Measurements from ENCODE around the gene GP1BB. TPM values are rescaled to one million over a fixed set of nuclear protein-coding genes. Genes with fewer than 3 reads are reported as not detected.
"Not testable (repeated sequence)": the region's sequence is repeated elsewhere in the genome, so short reads cannot be mapped to it uniquely, and the experiment has no call there.

GP1BB gene
- total RNA-seq, 1 experiment from 2014 or later = not detected

- no TSS peak for BruUV-seq (replicated peaks)
- intact Hi-C loops (cut with micrococcal nuclease; ENCODE audit: unreplicated experiment) = no loop called here
- no peak for TF ChIP-seq CTCF (IDR thresholded peaks at IDR 0.05; ENCODE audit: unreplicated experiment)
- Mint-ChIP-seq H3K27ac (ENCODE audit: unreplicated experiment) (no peak overlapping the region), H3K4me3 (ENCODE audit: low read depth, unreplicated experiment) (no peak overlapping the region), H3K9me3 (ENCODE audit: low read depth, unreplicated experiment) (no peaks in the 10 kb centered on the region), H3K36me3 (ENCODE audit: insufficient read depth, unreplicated experiment) (no peaks in the 10 kb centered on the region), H3K27me3 (ENCODE audit: unreplicated experiment) (peaks cover 16% of the 10 kb centered on the region), H3K4me1 (ENCODE audit: low read depth, unreplicated experiment) (peaks cover 5% of the 10 kb centered on the region)
- no peak for DNase-seq
- CTCF ChIA-PET = no interaction called here
Measured at GRCh38 chr22:19696504-19697276, 26.6 kb upstream of the GP1BB start.

- H3K27ac Mint-ChIP-seq (ENCODE audit: unreplicated experiment); H3K9me3 Mint-ChIP-seq (ENCODE audit: low read depth, unreplicated experiment); intact Hi-C loops (cut with micrococcal nuclease; ENCODE audit: unreplicated experiment); H3K36me3 Mint-ChIP-seq (ENCODE audit: insufficient read depth, unreplicated experiment); H3K4me1 Mint-ChIP-seq (ENCODE audit: low read depth, unreplicated experiment); BruUV-seq (replicated peaks); DNase-seq; H3K4me3 Mint-ChIP-seq (ENCODE audit: low read depth, unreplicated experiment): not testable (repeated sequence)
- CTCF ChIA-PET = interaction anchor here (0.7 to 0.8 kb wide), 2 partner anchors 22 to 256 kb away, joined by 4 read pairs; no protein-coding TSS in a partner anchor
- peaks cover 26% of the 10 kb centered on the region for H3K27me3 Mint-ChIP-seq (ENCODE audit: unreplicated experiment)
Measured at GRCh38 chr22:19697871-19698270, 25.5 kb upstream of the GP1BB start.

- H3K27ac Mint-ChIP-seq (ENCODE audit: unreplicated experiment) = no peak overlapping the region
- H3K4me1 Mint-ChIP-seq (ENCODE audit: low read depth, unreplicated experiment) = no peaks in the 10 kb centered on the region
- no peak for TF ChIP-seq CTCF (IDR thresholded peaks at IDR 0.05; ENCODE audit: unreplicated experiment)
- H3K36me3 Mint-ChIP-seq (ENCODE audit: insufficient read depth, unreplicated experiment) = no peaks in the 10 kb centered on the region
- BruUV-seq (replicated peaks) = no TSS peak
- CTCF ChIA-PET = interaction anchor here (0.6 to 0.7 kb wide), 2 partner anchors 11 to 584 kb away, joined by 3 read pairs; no protein-coding TSS in a partner anchor
- no peak overlapping the region for H3K4me3 Mint-ChIP-seq (ENCODE audit: low read depth, unreplicated experiment)
- H3K27me3 Mint-ChIP-seq (ENCODE audit: unreplicated experiment) = peaks cover 48% of the 10 kb centered on the region
- DNase-seq = no peak
- intact Hi-C loops (cut with micrococcal nuclease; ENCODE audit: unreplicated experiment) = no loop called here
- H3K9me3 Mint-ChIP-seq (ENCODE audit: low read depth, unreplicated experiment) = no peaks in the 10 kb centered on the region
Measured at GRCh38 chr22:19700790-19701419, 22.4 kb upstream of the GP1BB start.

- H3K27me3 Mint-ChIP-seq (ENCODE audit: unreplicated experiment) = peaks cover 48% of the 10 kb centered on the region
- no peak overlapping the region for H3K4me3 Mint-ChIP-seq (ENCODE audit: low read depth, unreplicated experiment)
- CTCF ChIA-PET = interaction anchor here (0.7 kb wide), 2 partner anchors 78 to 585 kb away, joined by 3 to 4 read pairs; no protein-coding TSS in a partner anchor
- no peaks in the 10 kb centered on the region for H3K9me3 Mint-ChIP-seq (ENCODE audit: low read depth, unreplicated experiment)
- intact Hi-C loops (cut with micrococcal nuclease; ENCODE audit: unreplicated experiment) = no loop called here
- no peak overlapping the region for H3K27ac Mint-ChIP-seq (ENCODE audit: unreplicated experiment)
- no peak for DNase-seq
- H3K4me1 Mint-ChIP-seq (ENCODE audit: low read depth, unreplicated experiment) = no peaks in the 10 kb centered on the region
- no TSS peak for BruUV-seq (replicated peaks)
- no peak for TF ChIP-seq CTCF (IDR thresholded peaks at IDR 0.05; ENCODE audit: unreplicated experiment)
- no peaks in the 10 kb centered on the region for H3K36me3 Mint-ChIP-seq (ENCODE audit: insufficient read depth, unreplicated experiment)
Measured at GRCh38 chr22:19701420-19702145, 21.8 kb upstream of the GP1BB start.
